A673 (cell line): ENCODE measurements around the gene FSIP1.

Source experiments
- EZH2 ChIP-seq: fragments of 200-600 bp; sonication (generic); IDR thresholded peaks from 2 replicates; pipeline ENCODE4 v1.6.1; 2017; ENCODE audit warnings: borderline replicate concordance, low read depth, mild to moderate bottlenecking, mixed read lengths, antibody characterized with exemption, low read length; ENCODE audit not compliant: poor library complexity, severe bottlenecking
- TF ChIP-seq, protein P1 (sequence below): fragments of 300-800, 200-600 bp; sonication (generic); conservative IDR thresholded peaks from 2 replicates; pipeline ENCODE4 v1.5.1; 2017; ENCODE audit warnings: low read depth, mild to moderate bottlenecking, antibody characterized with exemption, low read length, moderate library complexity, mixed read lengths

DNA sequence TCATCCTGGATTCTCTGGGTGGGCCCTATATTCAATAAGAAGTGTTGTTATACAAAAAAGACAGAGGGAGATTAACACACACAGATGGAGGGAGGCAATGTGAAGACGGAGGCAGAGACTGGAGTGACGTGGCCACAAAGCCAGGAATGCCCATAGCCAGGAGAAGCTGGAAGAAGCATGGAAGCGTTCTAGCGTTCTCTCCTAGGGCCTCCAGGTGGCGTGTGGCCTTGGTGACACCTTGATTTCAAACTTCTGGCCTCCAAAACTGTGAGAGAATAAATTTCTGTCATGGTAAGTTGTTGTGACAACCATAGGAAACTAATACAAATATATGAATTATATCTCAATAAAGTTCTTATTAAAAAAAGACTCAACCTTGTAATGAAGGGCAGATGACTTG, 180.5 kb downstream of the FSIP1 start:
- TF ChIP-seq, protein P1, sequence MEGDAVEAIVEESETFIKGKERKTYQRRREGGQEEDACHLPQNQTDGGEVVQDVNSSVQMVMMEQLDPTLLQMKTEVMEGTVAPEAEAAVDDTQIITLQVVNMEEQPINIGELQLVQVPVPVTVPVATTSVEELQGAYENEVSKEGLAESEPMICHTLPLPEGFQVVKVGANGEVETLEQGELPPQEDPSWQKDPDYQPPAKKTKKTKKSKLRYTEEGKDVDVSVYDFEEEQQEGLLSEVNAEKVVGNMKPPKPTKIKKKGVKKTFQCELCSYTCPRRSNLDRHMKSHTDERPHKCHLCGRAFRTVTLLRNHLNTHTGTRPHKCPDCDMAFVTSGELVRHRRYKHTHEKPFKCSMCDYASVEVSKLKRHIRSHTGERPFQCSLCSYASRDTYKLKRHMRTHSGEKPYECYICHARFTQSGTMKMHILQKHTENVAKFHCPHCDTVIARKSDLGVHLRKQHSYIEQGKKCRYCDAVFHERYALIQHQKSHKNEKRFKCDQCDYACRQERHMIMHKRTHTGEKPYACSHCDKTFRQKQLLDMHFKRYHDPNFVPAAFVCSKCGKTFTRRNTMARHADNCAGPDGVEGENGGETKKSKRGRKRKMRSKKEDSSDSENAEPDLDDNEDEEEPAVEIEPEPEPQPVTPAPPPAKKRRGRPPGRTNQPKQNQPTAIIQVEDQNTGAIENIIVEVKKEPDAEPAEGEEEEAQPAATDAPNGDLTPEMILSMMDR = no peak
- no peak for TF ChIP-seq EZH2
